AG04449 (cell line): Measurements from ENCODE around the gene PRRG4.

Experiments
- CTCF ChIA-PET: fragments of 350-600 bp; formaldehyde crosslinking; extraction: SDS; loops from one replicate; lab custom pipeline; 2021; ENCODE audit warnings: antibody characterized with exemption; lab: Yijun Ruan, JAX
- POLR2A ChIA-PET: fragments of 400-600, 350-600 bp; formaldehyde crosslinking; extraction: SDS; loops from one replicate; lab custom pipeline; 2020; ENCODE audit warnings: antibody characterized with exemption, inconsistent platforms; lab: Yijun Ruan, JAX
- DNase-seq: peaks from one replicate; pipeline ENCODE4 v3.0.0-alpha.2; 2010; ENCODE audit warnings: low read depth, low spot score
- H3K4me3 ChIP-seq: 2 replicates; pipeline ENCODE4 v1.5.1; 2011; ENCODE audit warnings: low read depth, mild to moderate bottlenecking, control low read depth, low read length
- TF ChIP-seq, protein P1 (sequence below): IDR thresholded peaks from one replicate; pipeline ENCODE4 v1.5.1; 2011; ENCODE audit warnings: mild to moderate bottlenecking, moderate library complexity, low read length, control low read depth, inconsistent platforms; ENCODE audit not compliant: insufficient read depth; ENCODE audit errors: missing control alignments

PRRG4 gene

DNA sequence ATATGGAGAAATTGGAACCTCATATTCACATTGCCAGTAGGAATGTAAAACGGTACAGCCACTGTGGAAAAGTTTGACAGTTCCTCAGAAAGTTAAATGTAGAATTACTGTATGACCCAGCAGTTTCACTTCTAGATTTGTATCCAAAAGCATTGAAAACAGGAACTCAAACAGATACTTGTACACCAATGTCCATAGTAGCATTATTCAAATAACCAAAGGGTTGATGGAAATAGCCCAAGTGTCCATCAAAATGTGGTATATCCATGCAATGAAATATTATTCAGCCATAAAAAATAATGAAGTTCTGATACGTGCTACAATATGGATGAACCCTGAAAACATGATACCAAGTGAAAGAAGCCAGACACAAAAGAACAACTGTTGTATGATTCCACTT lies 17.8 kb downstream of the PRRG4 start:
- no peak overlapping the region for H3K4me3 ChIP-seq
- DNase-seq: no peak
- CTCF ChIA-PET: interaction anchor here (0.8 kb wide), 1 partner anchor 28 kb away, joined by 3 read pairs; no protein-coding TSS in a partner anchor
- TF ChIP-seq, protein P1, sequence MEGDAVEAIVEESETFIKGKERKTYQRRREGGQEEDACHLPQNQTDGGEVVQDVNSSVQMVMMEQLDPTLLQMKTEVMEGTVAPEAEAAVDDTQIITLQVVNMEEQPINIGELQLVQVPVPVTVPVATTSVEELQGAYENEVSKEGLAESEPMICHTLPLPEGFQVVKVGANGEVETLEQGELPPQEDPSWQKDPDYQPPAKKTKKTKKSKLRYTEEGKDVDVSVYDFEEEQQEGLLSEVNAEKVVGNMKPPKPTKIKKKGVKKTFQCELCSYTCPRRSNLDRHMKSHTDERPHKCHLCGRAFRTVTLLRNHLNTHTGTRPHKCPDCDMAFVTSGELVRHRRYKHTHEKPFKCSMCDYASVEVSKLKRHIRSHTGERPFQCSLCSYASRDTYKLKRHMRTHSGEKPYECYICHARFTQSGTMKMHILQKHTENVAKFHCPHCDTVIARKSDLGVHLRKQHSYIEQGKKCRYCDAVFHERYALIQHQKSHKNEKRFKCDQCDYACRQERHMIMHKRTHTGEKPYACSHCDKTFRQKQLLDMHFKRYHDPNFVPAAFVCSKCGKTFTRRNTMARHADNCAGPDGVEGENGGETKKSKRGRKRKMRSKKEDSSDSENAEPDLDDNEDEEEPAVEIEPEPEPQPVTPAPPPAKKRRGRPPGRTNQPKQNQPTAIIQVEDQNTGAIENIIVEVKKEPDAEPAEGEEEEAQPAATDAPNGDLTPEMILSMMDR: no peak
- POLR2A ChIA-PET: no interaction called here

DNA sequence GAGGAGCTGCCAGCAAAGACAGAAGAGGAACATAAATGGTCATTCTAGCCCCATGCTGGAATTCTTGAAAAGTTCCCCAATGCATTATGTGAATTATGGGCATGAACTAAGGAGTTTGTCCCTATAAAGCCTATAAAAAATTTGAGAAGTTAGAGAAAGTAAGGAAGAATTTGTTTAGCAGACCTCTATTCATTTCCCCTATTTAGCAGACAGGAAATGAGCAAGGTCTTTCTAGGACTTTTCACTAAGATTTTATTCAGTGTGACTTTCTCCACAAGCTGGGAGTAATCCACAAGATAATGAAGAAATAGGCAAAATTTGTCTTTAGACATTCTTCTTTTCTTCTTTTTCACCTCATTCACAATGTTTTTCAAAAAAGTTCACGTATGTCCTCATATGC lies 20.0 kb downstream of the PRRG4 start:
- POLR2A ChIA-PET: no interaction called here
- DNase-seq: no peak
- CTCF ChIA-PET: no interaction called here

DNA sequence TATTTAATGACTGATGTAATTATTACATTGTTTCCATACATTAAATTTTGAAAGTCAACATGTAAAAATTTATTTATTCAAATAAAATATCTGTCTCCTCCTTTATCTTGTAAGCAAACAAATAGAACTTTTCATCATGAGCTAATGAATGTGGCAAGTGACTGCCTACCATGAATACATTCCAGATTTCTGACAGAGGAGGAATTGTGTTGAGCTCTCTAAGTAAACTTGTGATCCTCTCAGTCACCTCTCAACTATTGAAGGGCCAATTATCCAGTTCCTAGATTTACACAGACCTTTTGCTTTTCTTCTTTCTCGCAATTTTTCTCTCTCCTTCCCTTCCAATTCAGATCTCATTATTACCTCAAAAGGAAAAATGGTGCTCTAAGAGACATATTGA lies 21.5 kb downstream of the PRRG4 start:
- no peak overlapping the region for H3K4me3 ChIP-seq
- ChIA-PET CTCF (no interaction called here), POLR2A (no interaction called here)
- TF ChIP-seq, protein P1: no peak
- DNase-seq: no peak

More for the DNA sequence above, 20.0 kb downstream of the PRRG4 start:
- TF ChIP-seq, protein P1: no peak
- H3K4me3 ChIP-seq: no peak overlapping the region

DNA sequence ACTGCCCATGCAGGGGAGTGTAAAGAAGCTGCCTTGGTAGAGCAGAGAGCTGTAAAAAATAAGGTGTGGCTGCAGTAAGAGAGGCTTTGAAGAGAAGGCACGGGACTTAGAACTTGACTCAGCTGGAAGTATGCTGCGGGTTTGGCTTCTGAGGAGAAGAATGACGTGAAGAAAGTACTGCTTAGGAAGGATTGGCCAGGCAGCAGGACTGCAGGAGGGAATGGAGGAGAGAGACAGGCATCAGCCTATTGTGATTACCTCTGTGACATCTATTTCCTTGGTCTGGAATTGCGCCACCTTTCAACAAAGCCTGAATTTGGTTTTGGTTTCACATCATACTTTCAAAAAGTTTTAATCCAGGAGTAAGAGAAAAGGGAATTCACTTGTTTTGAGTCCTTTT lies 22.5 kb downstream of the PRRG4 start:
- CTCF ChIA-PET: no interaction called here
- DNase-seq: no peak
- H3K4me3 ChIP-seq: no peak overlapping the region
- TF ChIP-seq, protein P1: no peak
- POLR2A ChIA-PET: no interaction called here

DNA sequence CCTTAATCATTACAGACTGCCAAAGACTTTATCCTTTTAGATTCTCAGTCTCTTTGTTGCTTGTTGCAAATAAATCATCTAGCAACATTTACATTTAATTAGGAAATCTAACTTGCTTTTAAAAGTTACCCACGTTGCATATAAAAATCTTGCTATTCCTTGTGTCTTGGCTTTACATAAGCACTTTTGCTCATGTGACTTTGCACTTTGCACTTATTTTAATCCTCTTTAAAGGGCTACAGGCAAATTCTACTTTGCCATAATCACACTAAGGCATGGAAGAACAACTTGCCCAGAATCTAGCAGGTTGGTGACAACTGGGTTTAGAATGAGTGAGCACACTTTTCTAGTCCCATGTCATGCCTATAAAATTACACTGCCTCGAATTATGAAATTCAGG lies 25.9 kb downstream of the PRRG4 start:
- TF ChIP-seq, protein P1: no peak
- CTCF ChIA-PET: no interaction called here
- POLR2A ChIA-PET: no interaction called here
- no peak for DNase-seq
- H3K4me3 ChIP-seq: no peak overlapping the region

DNA sequence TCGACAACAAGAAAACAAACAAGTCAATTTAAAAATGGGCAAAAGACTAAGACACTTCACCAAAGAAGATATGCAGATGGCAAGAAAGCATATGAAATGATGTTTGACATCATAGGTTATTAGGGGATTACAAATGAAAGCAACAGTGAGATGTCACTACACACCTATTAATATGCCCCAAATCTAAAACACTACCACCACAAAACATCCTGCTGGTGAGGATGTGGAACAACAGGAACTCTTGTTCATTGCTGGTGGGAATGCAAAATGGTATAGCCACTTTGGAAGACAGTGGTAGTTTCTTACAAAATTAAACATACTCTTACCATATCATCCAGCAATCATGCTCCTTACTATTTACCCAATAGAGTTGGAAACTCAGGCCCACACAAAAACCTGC lies 29.0 kb downstream of the PRRG4 start:
- ChIA-PET CTCF (no interaction called here), POLR2A (no interaction called here)
- DNase-seq: no peak
- TF ChIP-seq, protein P1: no peak
- H3K4me3 ChIP-seq: no peak overlapping the region
